DOHH2 (cell line): ENCODE results near the gene DAGLA.

Experiments
- H3F3A ChIP-seq: fragments of 200-600 bp; sonication (generic), shearing (Covaris generic); 2 replicates; pipeline ENCODE4 v1.6.0; 2016; ENCODE audit warnings: antibody characterized with exemption, mild to moderate bottlenecking; ENCODE audit not compliant: control insufficient read depth, insufficient read depth
- H3K27ac ChIP-seq: fragments of 200-600 bp; sonication (generic); 2 replicates; pipeline ENCODE4 v1.5.1; 2014; ENCODE audit warnings: low read depth, mild to moderate bottlenecking, low read length, moderate library complexity
- H3K27me3 ChIP-seq: fragments of 200-600 bp; sonication (generic); 2 replicates; pipeline ENCODE4 v1.6.1; 2014; ENCODE audit warnings: mild to moderate bottlenecking, low read length, mixed read lengths; ENCODE audit not compliant: control insufficient read depth
- H3K36me3 ChIP-seq: fragments of 200-600 bp; sonication (generic); 2 replicates; pipeline ENCODE4 v1.6.1; 2014; ENCODE audit warnings: mild to moderate bottlenecking, low read length, moderate library complexity, mixed read lengths; ENCODE audit not compliant: control insufficient read depth
- H3K4me1 ChIP-seq: fragments of 200-600 bp; sonication (generic); 2 replicates; pipeline ENCODE4 v1.6.1; 2014; ENCODE audit warnings: mild to moderate bottlenecking, low read length, mixed read lengths; ENCODE audit not compliant: control insufficient read depth
- H3K4me2 ChIP-seq: fragments of 200-600 bp; sonication (generic); 2 replicates; pipeline ENCODE4 v1.6.0; 2014; ENCODE audit warnings: mild to moderate bottlenecking, low read length, moderate library complexity
- H3K4me3 ChIP-seq: fragments of 200-600 bp; sonication (generic); 2 replicates; pipeline ENCODE4 v1.5.1; 2014; ENCODE audit warnings: mild to moderate bottlenecking, low read length, mixed read lengths
- H3K79me2 ChIP-seq: fragments of 200-600 bp; sonication (generic); 2 replicates; pipeline ENCODE4 v1.6.1; 2014; ENCODE audit warnings: mild to moderate bottlenecking, low read length, mixed read lengths; ENCODE audit not compliant: control insufficient read depth
- H3K9me2 ChIP-seq: fragments of 200-600 bp; sonication (generic); replicated peaks from 2 replicates; pipeline ENCODE4 v1.6.1; 2014; ENCODE audit warnings: mild to moderate bottlenecking, low read length, mixed read lengths; ENCODE audit not compliant: control insufficient read depth
- H3K9me3 ChIP-seq: fragments of 200-600 bp; sonication (generic); 2 replicates; pipeline ENCODE4 v1.6.1; 2014; ENCODE audit warnings: antibody characterized with exemption, low read length, mixed read lengths; ENCODE audit not compliant: control insufficient read depth, insufficient read depth
- H4K20me1 ChIP-seq: fragments of 200-600 bp; sonication (generic); 2 replicates; pipeline ENCODE4 v1.6.0; 2014; ENCODE audit warnings: low read depth, mild to moderate bottlenecking, antibody characterized with exemption, low read length, moderate library complexity; ENCODE audit not compliant: control insufficient read depth, insufficient read depth
- EZH2phosphoT487 ChIP-seq: fragments of 200-600 bp; sonication (generic); IDR thresholded peaks from 2 replicates; pipeline ENCODE4 v1.6.1; 2017; ENCODE audit warnings: borderline replicate concordance, mild to moderate bottlenecking, antibody characterized with exemption, low read length, moderate library complexity, mixed read lengths
- TF ChIP-seq, protein P1 (sequence below): fragments of 200-600 bp; sonication (generic); IDR thresholded peaks from one replicate; pipeline ENCODE4 v1.5.1; 2014; ENCODE audit warnings: antibody characterized with exemption, mild to moderate bottlenecking, low read depth, low read length; ENCODE audit not compliant: poor library complexity, severe bottlenecking

The DAGLA gene

GRCh38 chr11:61667684-61668305 lies 12.4 kb upstream of the DAGLA start:
- H3K27me3 ChIP-seq: 0 out of 2 replicates have a peak, but pooled peaks cover 4% of the 10 kb centered on the region
- no peaks in the 10 kb centered on the region for H3K9me3 ChIP-seq
- H3K4me3 ChIP-seq: no peak overlapping the region
- no peaks in the 10 kb centered on the region for H3F3A ChIP-seq
- H3K4me1 ChIP-seq: no peaks in the 10 kb centered on the region
- H4K20me1 ChIP-seq: no peaks in the 10 kb centered on the region
- H3K4me2 ChIP-seq: no peak overlapping the region
- no peaks in the 10 kb centered on the region for H3K79me2 ChIP-seq
- H3K36me3 ChIP-seq: no peaks in the 10 kb centered on the region
- H3K27ac ChIP-seq: no peak overlapping the region
- H3K9me2 ChIP-seq: no peaks in the 10 kb centered on the region
- TF ChIP-seq, protein P1, sequence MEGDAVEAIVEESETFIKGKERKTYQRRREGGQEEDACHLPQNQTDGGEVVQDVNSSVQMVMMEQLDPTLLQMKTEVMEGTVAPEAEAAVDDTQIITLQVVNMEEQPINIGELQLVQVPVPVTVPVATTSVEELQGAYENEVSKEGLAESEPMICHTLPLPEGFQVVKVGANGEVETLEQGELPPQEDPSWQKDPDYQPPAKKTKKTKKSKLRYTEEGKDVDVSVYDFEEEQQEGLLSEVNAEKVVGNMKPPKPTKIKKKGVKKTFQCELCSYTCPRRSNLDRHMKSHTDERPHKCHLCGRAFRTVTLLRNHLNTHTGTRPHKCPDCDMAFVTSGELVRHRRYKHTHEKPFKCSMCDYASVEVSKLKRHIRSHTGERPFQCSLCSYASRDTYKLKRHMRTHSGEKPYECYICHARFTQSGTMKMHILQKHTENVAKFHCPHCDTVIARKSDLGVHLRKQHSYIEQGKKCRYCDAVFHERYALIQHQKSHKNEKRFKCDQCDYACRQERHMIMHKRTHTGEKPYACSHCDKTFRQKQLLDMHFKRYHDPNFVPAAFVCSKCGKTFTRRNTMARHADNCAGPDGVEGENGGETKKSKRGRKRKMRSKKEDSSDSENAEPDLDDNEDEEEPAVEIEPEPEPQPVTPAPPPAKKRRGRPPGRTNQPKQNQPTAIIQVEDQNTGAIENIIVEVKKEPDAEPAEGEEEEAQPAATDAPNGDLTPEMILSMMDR: no peak
- no peak for TF ChIP-seq EZH2phosphoT487

DNA sequence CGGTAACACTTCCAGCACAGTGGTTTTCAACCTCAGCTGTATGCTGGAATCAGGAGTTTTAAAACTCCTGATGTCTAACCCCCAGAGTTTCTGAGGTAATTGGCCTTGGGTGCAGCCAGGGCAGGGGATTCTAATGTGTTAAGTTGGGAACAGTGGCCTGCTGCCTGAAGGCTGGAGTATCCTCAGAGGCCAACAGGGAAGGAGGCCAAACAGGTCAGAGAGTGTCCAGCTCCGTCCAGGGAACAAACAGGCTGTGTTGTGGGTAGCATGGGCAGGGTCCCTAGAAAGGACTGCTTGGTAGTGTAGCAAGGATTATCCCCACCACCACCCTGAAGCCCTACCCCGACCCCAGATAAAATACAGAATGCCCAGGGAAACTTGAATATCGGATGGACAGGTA lies 10.8 kb upstream of the DAGLA start:
- Histone ChIP-seq H3K27me3 (0 out of 2 replicates have a peak, but pooled peaks cover 4% of the 10 kb centered on the region), H3K36me3 (no peaks in the 10 kb centered on the region), H3F3A (no peaks in the 10 kb centered on the region), H3K27ac (no peak overlapping the region), H4K20me1 (no peaks in the 10 kb centered on the region), H3K4me2 (no peak overlapping the region), H3K9me3 (no peaks in the 10 kb centered on the region), H3K9me2 (no peaks in the 10 kb centered on the region), H3K4me3 (no peak overlapping the region), H3K4me1 (no peaks in the 10 kb centered on the region), H3K79me2 (no peaks in the 10 kb centered on the region)
- TF ChIP-seq EZH2phosphoT487: no peak
- TF ChIP-seq, protein P1: no peak

DNA sequence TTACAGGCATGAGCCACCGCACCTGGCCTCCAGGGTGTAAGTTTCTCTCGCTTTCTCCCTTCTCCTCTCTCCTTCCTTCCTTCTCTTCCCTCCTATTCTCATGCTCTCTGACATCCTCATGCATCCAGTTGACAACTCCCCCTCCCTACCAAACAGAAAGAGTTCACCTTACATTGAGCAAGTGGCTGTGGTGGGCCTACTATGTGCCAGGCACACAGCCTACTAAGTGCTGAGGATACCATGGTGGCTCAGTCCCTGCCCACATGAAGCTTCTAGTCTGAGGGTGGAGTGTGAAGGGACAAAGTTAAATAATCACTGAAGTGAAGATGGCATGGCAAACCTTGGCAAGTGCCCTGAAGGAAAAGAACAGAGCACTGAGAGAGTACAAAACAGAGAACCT lies 9.6 kb upstream of the DAGLA start:
- H3K9me2 ChIP-seq: no peaks in the 10 kb centered on the region
- no peaks in the 10 kb centered on the region for H3K4me1 ChIP-seq
- no peak overlapping the region for H3K4me3 ChIP-seq
- H3F3A ChIP-seq: no peaks in the 10 kb centered on the region
- no peak overlapping the region for H3K4me2 ChIP-seq
- H3K27ac ChIP-seq: no peak overlapping the region
- H4K20me1 ChIP-seq: no peaks in the 10 kb centered on the region
- H3K9me3 ChIP-seq: no peaks in the 10 kb centered on the region
- 0 out of 2 replicates have a peak, but pooled peaks cover 4% of the 10 kb centered on the region for H3K27me3 ChIP-seq
- no peaks in the 10 kb centered on the region for H3K79me2 ChIP-seq
- no peaks in the 10 kb centered on the region for H3K36me3 ChIP-seq
- TF ChIP-seq, protein P1: no peak
- TF ChIP-seq EZH2phosphoT487: no peak
